ENCODE results near the gene ZNF385B. TPM values are rescaled to one million over a fixed set of nuclear protein-coding genes. Genes with fewer than 3 reads are reported as not detected.

ZNF385B gene
- total RNA-seq, 2 donors from 2014 or later: under 0.01 TPM; not detected in 1

- Histone ChIP-seq H3K27ac (no peak overlapping the region), H3K9me3 (no peaks in the 10 kb centered on the region), H3K27me3 (no peaks in the 10 kb centered on the region), H3K4me1 (peaks cover 5% of the 10 kb centered on the region), H3K4me3 (no peak overlapping the region), H3K36me3 (replicated peaks in 1 of 2; ENCODE audit: insufficient read depth in 1 of 2, low read depth in 2 of 2) (no peaks in the 10 kb centered on the region)
- WGBS, 2 donors: 99 to 100% methylated on average over 2 of the region's 2 CpGs
- ATAC-seq (no peak), DNase-seq (no peak)
- no peak for TF ChIP-seq CTCF (IDR thresholded peaks at IDR 0.05)
- intact Hi-C loops (cut with DNase I): no loop called here
Observed at GRCh38 chr2:179546656-179547055, 314.8 kb downstream of the ZNF385B start.

- no peaks in the 10 kb centered on the region for H3K36me3 ChIP-seq (replicated peaks in 1 of 2; ENCODE audit: insufficient read depth in 1 of 2, low read depth in 2 of 2)
- no peaks in the 10 kb centered on the region for H3K27me3 ChIP-seq
- DNase-seq (no peak), ATAC-seq (no peak)
- H3K9me3 ChIP-seq: no peaks in the 10 kb centered on the region
- 83 to 86% methylated on average over 2 of the region's 2 CpGs for WGBS, 2 donors
- H3K4me3 ChIP-seq: no peak overlapping the region
- H3K4me1 ChIP-seq: peaks cover 20% of the 10 kb centered on the region
- TF ChIP-seq POLR2A (IDR thresholded peaks at IDR 0.05): no peak
- TF ChIP-seq CTCF (IDR thresholded peaks at IDR 0.05): no peak
- intact Hi-C loops (cut with DNase I): no loop called here
- no peak overlapping the region for H3K27ac ChIP-seq
Observed at GRCh38 chr2:179545024-179545423, 316.4 kb downstream of the ZNF385B start.

DNA sequence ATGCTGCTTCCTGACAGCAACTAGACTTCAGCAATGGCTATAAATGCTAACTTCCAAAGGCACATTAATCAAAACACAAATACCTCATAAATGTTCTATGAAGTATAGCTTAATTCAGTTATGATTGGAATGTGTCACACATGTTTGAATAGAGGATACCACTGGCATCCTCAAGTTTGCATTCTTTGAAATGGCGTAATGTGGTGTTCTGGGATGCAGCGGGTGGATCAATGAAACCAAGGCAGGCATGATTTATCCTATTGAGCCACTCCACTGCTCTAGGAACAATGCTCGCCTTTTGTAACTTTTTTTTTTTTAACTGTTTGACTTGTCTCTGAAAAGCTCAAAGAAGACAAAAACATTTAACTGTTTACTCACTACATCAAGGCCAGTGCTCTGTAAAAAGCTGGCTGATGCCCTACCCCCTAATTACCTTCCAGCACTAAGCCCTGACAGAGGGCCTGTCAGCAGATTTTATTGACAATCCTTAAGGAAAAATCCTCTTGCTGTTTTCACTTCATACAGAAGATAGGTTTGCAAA is 318.0 kb downstream of the ZNF385B start:
- Histone ChIP-seq H3K27ac (peak overlapping the region in 1 of 4 donors; percentile 38), H3K4me1 (peaks cover 21% of the 10 kb centered on the region), H3K27me3 (no peaks in the 10 kb centered on the region), H3K9me3 (no peaks in the 10 kb centered on the region), H3K4me3 (no peak overlapping the region), H3K36me3 (replicated peaks in 1 of 2; ENCODE audit: insufficient read depth in 1 of 2, low read depth in 2 of 2) (no peaks in the 10 kb centered on the region)
- intact Hi-C loops (cut with DNase I): no loop called here
- 53 to 63% methylated on average over 3 of the region's 3 CpGs for WGBS, 2 donors
- DNase-seq (no peak), ATAC-seq (no peak)
- no peak for TF ChIP-seq POLR2A (IDR thresholded peaks at IDR 0.05)
- no peak for TF ChIP-seq CTCF (IDR thresholded peaks at IDR 0.05)

DNA sequence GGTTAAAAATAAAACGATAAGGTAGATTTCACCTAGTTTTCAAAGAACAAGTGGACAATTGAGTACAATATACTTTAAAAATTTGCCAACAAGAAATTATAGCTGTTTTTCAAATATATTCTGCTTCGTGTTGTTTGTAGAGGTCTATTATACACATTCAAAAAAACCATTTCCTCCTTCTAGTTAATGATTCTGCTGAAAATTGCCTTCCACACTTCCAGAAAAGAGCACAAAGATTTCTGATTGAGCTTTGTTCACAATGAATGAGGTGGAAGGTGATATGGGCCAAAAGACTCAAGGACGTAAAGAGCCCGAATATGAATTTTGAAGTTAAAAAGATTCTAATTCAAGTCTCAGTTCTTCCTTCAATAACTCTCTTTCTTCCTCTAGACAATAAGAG is 319.8 kb downstream of the ZNF385B start:
- peaks cover 21% of the 10 kb centered on the region for H3K4me1 ChIP-seq
- H3K27ac ChIP-seq: peak overlapping the region in 2 of 4 donors; percentile 32 to 59
- no peak for DNase-seq
- H3K36me3 ChIP-seq (replicated peaks in 1 of 2; ENCODE audit: insufficient read depth in 1 of 2, low read depth in 2 of 2): no peaks in the 10 kb centered on the region
- no peaks in the 10 kb centered on the region for H3K9me3 ChIP-seq
- 14 to 16% methylated on average over 4 of the region's 4 CpGs for WGBS, 2 donors
- intact Hi-C loops (cut with DNase I): no loop called here
- TF ChIP-seq CTCF (IDR thresholded peaks at IDR 0.05): no peak
- no peak for TF ChIP-seq POLR2A (IDR thresholded peaks at IDR 0.05)
- no peaks in the 10 kb centered on the region for H3K27me3 ChIP-seq
- H3K4me3 ChIP-seq: no peak overlapping the region
- ATAC-seq: peak; percentile 80

- TF ChIP-seq POLR2A (IDR thresholded peaks at IDR 0.05) (no peak), CTCF (IDR thresholded peaks at IDR 0.05) (no peak)
- H3K36me3 ChIP-seq (replicated peaks in 1 of 2; ENCODE audit: insufficient read depth in 1 of 2, low read depth in 2 of 2): no peaks in the 10 kb centered on the region
- H3K27ac ChIP-seq: no peak overlapping the region
- H3K4me1 ChIP-seq: peaks cover 21% of the 10 kb centered on the region
- DNase-seq (no peak), ATAC-seq (no peak)
- H3K4me3 ChIP-seq: no peak overlapping the region
- 75 to 93% methylated on average over 1 of the region's 1 CpG for WGBS, 2 donors
- H3K9me3 ChIP-seq: no peaks in the 10 kb centered on the region
- no peaks in the 10 kb centered on the region for H3K27me3 ChIP-seq
- intact Hi-C loops (cut with DNase I): no loop called here
Observed at GRCh38 chr2:179539124-179539511, 322.3 kb downstream of the ZNF385B start.

All from body of pancreas (tissue), 4 donors.